ENCODE results near the gene STIM1. TPM values are rescaled to one million over a fixed set of nuclear protein-coding genes. Genes with fewer than 3 reads are reported as not detected.

STIM1 gene
- total and polyA plus RNA-seq, 10 of the 15 experiments (the other 5 are each of a cell fraction or from before 2014, with no cell fraction given), result 8.6 to 57.7 (median 29.3) TPM

DNA sequence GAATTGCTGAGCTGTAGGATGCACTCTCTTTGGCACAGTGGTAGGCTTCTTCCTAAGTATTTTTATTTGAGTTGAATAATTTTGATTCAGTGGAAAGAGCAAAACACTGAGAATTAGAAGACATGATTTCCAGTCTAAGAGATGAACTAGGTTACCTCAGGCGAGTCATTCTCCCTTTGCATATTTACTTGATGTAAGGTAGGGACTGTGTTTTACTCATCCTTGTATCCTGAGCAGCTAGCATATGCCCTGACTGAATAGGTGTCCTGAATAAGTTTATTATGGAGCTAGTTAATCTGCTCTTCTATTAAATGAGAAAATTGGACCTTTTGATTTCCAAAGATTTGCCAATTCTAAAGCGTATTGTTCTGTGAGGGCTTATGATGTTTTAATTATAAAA is 50.7 kb downstream of the STIM1 start:
- no peak for FAIRE-seq

More for the DNA sequence above, 50.7 kb downstream of the STIM1 start:
- DNase-seq (ENCODE audit: low read depth, low spot score), result no peak
- ChIA-PET RAD21 (ENCODE audit: unreplicated experiment) (interaction anchor here (0.8 to 7.6 kb wide), 12 partner anchors 12 to 166 kb away, joined by 3 to 87 read pairs (median 6); partner anchors contain the start of gene STIM1), SMC1A (ENCODE audit: uncharacterized antibody, unreplicated experiment) (interaction anchor here (0.6 to 6.1 kb wide), 15 partner anchors 11 to 167 kb away, joined by 3 to 71 read pairs (median 3); no protein-coding TSS in a partner anchor), POLR2A (interaction anchor here (1.0 to 1.8 kb wide), 7 partner anchors 8 to 51 kb away, joined by 3 to 10 read pairs (median 4); partner anchors contain the start of gene STIM1), CTCF (interaction anchor here (0.6 to 3.9 kb wide), 16 partner anchors 9 to 167 kb away, joined by 3 to 14 read pairs (median 5); no protein-coding TSS in a partner anchor)
- in situ Hi-C loops (cut with MboI) (no loop called here), intact Hi-C loops (cut with micrococcal nuclease; ENCODE audit: unreplicated experiment) (loop anchor here (2.0 kb wide), 1 partner anchor 53 kb away; no protein-coding TSS in a partner anchor)
- no peak overlapping the region for H3K4me3 ChIP-seq
- no peaks in the 10 kb centered on the region for H3K27me3 ChIP-seq (replicated peaks in 1 of 2; ENCODE audit: control insufficient read depth in 2 of 2, insufficient read depth in 2 of 2, low read length in 1 of 2)
- no peak overlapping the region for H2AFZ ChIP-seq (ENCODE audit: control insufficient read depth, low read depth, low read length)
- TF ChIP-seq LARP7 (IDR thresholded peaks at IDR 0.05), result no peak
- TF ChIP-seq PBX3 (IDR thresholded peaks at IDR 0.05; ENCODE audit: insufficient replicate concordance, low read depth, low read length), result no peak
- TF ChIP-seq, protein P1, sequence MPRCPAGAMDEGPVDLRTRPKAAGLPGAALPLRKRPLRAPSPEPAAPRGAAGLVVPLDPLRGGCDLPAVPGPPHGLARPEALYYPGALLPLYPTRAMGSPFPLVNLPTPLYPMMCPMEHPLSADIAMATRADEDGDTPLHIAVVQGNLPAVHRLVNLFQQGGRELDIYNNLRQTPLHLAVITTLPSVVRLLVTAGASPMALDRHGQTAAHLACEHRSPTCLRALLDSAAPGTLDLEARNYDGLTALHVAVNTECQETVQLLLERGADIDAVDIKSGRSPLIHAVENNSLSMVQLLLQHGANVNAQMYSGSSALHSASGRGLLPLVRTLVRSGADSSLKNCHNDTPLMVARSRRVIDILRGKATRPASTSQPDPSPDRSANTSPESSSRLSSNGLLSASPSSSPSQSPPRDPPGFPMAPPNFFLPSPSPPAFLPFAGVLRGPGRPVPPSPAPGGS (IDR thresholded peaks at IDR 0.05; ENCODE audit: borderline replicate concordance, insufficient read depth, low read depth, low read length, poor library complexity, severe bottlenecking), result no peak
- TF ChIP-seq GATAD2B (conservative IDR thresholded peaks at IDR 0.05; ENCODE audit: low read depth), result no peak
- no peak for TF ChIP-seq ZBTB11 (CRISPR knock-in tag; IDR thresholded peaks at IDR 0.05)
- no peak for TF ChIP-seq RFX5 (IDR thresholded peaks at IDR 0.05; ENCODE audit: low read depth, low read length)
- TF ChIP-seq TARDBP (IDR thresholded peaks at IDR 0.05; ENCODE audit: borderline replicate concordance), result no peak
- TF ChIP-seq NR2C1 (IDR thresholded peaks at IDR 0.05), result no peak
- no peak for TF ChIP-seq SREBF1 (IDR thresholded peaks at IDR 0.05; ENCODE audit: low read length)
- H3K4me2 ChIP-seq (ENCODE audit: control insufficient read depth, insufficient read depth), result no peak overlapping the region
- BruUV-seq (replicated peaks), result no TSS peak
- H3K27ac ChIP-seq (ENCODE audit: control insufficient read depth, insufficient read depth), result no peak overlapping the region
- no peak overlapping the region for H3K9ac ChIP-seq (ENCODE audit: control insufficient read depth, insufficient read depth, low read length)
- no peaks in the 10 kb centered on the region for H4K20me1 ChIP-seq (ENCODE audit: control insufficient read depth, insufficient read depth)
- 98% methylated on average over 2 of the region's 2 CpGs for WGBS (ENCODE audit: insufficient coverage, insufficient replicate concordance, low lambda C conversion rate, missing lambda C conversion rate)
- H3K9me3 ChIP-seq (replicated peaks; ENCODE audit: control insufficient read depth, insufficient read depth, low read length), result no peaks in the 10 kb centered on the region
- H3K36me3 ChIP-seq (ENCODE audit: control insufficient read depth in 2 of 2, insufficient read depth in 2 of 2, low read length in 1 of 2), result no peaks in the 10 kb centered on the region; a peak in 1 of 4 replicates
- ATAC-seq, result no peak
- H3K4me1 ChIP-seq (ENCODE audit: control insufficient read depth, insufficient read depth, low read length), result peaks cover 51% of the 10 kb centered on the region
- peaks cover 60% of the 10 kb centered on the region for H3K79me2 ChIP-seq (ENCODE audit: control insufficient read depth, insufficient read depth, low read length)

All from GM12878 (cell line).